Neural progenitor cell (in vitro differentiated cells): ENCODE data around the gene MRPL36. TPM values are rescaled to one million over a fixed set of nuclear protein-coding genes. Genes with fewer than 3 reads are reported as not detected.

Source experiments
- DNase-seq: peaks from one replicate; pipeline ENCODE4 v3.0.0-alpha.2; 2016; ENCODE audit warnings: low spot score
- H2AFZ ChIP-seq: fragments of 200-600 bp; sonication (generic); replicated peaks from 2 replicates; pipeline ENCODE4 v1.6.1; 2016; ENCODE audit warnings: antibody characterized with exemption
- H3F3A ChIP-seq: fragments of 200-600 bp; sonication (generic); 2 replicates; pipeline ENCODE4 v1.6.1; 2016; ENCODE audit warnings: antibody characterized with exemption, low read depth
- H3K27ac ChIP-seq: fragments of 200-600 bp; sonication (generic); 2 replicates; pipeline ENCODE4 v1.5.1; 2016; ENCODE audit warnings: mild to moderate bottlenecking
- H3K27me3 ChIP-seq: fragments of 200-600 bp; sonication (generic); 2 replicates; pipeline ENCODE4 v1.6.1; 2016; ENCODE audit warnings: mild to moderate bottlenecking, moderate library complexity
- H3K36me3 ChIP-seq: fragments of 200-600 bp; sonication (generic); 2 replicates; pipeline ENCODE4 v1.5.1; 2016
- H3K4me1 ChIP-seq: fragments of 200-600 bp; sonication (generic); 2 replicates; pipeline ENCODE4 v1.6.1; 2016; ENCODE audit warnings: mixed run types
- H3K4me2 ChIP-seq: fragments of 200-600 bp; sonication (generic); 2 replicates; pipeline ENCODE4 v1.6.1; 2016
- H3K4me3 ChIP-seq: fragments of 200-600 bp; sonication (generic); 2 replicates; pipeline ENCODE4 v1.5.1; 2016
- H3K79me2 ChIP-seq: fragments of 200-600 bp; sonication (generic); 2 replicates; pipeline ENCODE4 v1.6.1; 2016; ENCODE audit warnings: low read depth
- H3K9ac ChIP-seq: fragments of 200-600 bp; sonication (generic); 2 replicates; pipeline ENCODE4 v1.6.1; 2016
- H3K9me3 ChIP-seq: fragments of 200-600 bp; sonication (generic); 2 replicates; pipeline ENCODE4 v1.5.1; 2016; ENCODE audit warnings: low read depth
- H4K20me1 ChIP-seq: fragments of 200-600 bp; sonication (generic); 2 replicates; pipeline ENCODE4 v1.6.1; 2016; ENCODE audit warnings: low read depth
- H3K27ac Mint-ChIP-seq: 3 replicates; pipeline ENCODE4 v1.8.0; 2021; ENCODE audit warnings: mixed read lengths
- H3K27me3 Mint-ChIP-seq: 2 replicates; pipeline ENCODE4 v1.8.0; 2022; ENCODE audit warnings: low read depth, mild to moderate bottlenecking, inconsistent platforms, moderate library complexity, mixed read lengths; ENCODE audit not compliant: insufficient read depth
- H3K36me3 Mint-ChIP-seq: 3 replicates; pipeline ENCODE4 v1.8.0; 2021; ENCODE audit warnings: mixed read lengths
- H3K4me1 Mint-ChIP-seq: 3 replicates; pipeline ENCODE4 v1.8.0; 2021; ENCODE audit warnings: mixed read lengths
- H3K4me3 Mint-ChIP-seq: 3 replicates; pipeline ENCODE4 v1.8.0; 2021; ENCODE audit warnings: mild to moderate bottlenecking, moderate library complexity, mixed read lengths
- H3K9me3 Mint-ChIP-seq: 3 replicates; pipeline ENCODE4 v1.8.0; 2020; ENCODE audit warnings: mixed read lengths
- EZH2 ChIP-seq: fragments of 200-600 bp; sonication (generic); IDR thresholded peaks from 2 replicates; pipeline ENCODE4 v1.6.1; 2017; ENCODE audit warnings: antibody characterized with exemption, mild to moderate bottlenecking, moderate library complexity
- EZH2phosphoT487 ChIP-seq: fragments of 200-600 bp; sonication (generic); IDR thresholded peaks from 2 replicates; pipeline ENCODE4 v1.6.1; 2017; ENCODE audit warnings: antibody characterized with exemption
- total RNA-seq: library from RNA; depleted of rRNA; stranded (reverse); fragments of >200 nt; gene quantifications from 2 replicates; pipeline ENCODE4 v1.2.3, GENCODE V29; 2015; ENCODE audit warnings: low replicate concordance
- TF ChIP-seq, protein P1 (sequence below): fragments of 200-600 bp; sonication (generic); IDR thresholded peaks from 2 replicates; pipeline ENCODE4 v1.5.1; 2017; ENCODE audit warnings: antibody characterized with exemption, mild to moderate bottlenecking

The MRPL36 gene
- total RNA-seq, 1 donor from 2014 or later, result 22.2 TPM

DNA sequence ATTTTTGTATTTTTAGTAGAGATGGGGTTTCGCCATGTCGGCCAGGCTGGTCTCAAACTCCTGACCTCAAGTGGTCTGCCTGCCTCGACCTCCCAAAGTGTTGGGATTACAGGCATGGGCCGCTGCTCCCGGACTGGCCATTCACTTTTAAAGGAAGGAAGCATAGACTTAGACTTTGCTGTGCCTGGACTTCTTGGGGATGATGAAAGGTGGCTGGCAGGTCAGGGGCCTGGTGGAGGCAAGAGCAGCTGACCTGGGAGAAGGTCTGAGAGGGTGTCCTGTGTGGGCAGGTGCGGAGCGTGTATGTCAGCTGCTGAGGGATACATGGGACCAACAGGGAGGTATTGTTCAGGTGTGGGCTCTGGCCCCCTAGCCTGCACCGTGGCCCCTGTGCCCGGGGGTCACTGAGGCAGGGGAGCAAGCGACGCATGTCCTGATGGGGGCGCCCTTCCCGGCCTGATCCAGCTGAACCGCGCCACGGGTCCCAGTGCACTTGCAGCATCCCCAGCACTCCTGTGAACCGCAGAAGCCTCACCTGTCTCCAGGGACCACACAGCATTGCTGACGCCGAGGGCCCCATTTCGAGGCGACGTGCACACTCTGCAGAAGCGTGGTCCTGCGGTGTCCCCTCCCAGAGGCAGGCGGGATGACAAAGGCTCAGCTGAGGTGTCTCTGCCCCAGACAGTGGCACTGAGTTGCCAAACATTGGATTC is 24.6 kb upstream of the MRPL36 start:
- peaks cover 27% of the 10 kb centered on the region for H3K36me3 Mint-ChIP-seq
- H3K4me1 ChIP-seq, result no peaks in the 10 kb centered on the region
- no peak overlapping the region for H3K27ac ChIP-seq
- H3K27me3 Mint-ChIP-seq, result no peaks in the 10 kb centered on the region
- peaks cover 4% of the 10 kb centered on the region for H3K36me3 ChIP-seq
- no peak for DNase-seq
- H4K20me1 ChIP-seq, result peaks cover 3% of the 10 kb centered on the region
- no peak overlapping the region for H3K27ac Mint-ChIP-seq
- no peak overlapping the region for H2AFZ ChIP-seq
- no peak for TF ChIP-seq EZH2
- TF ChIP-seq EZH2phosphoT487, result no peak
- TF ChIP-seq, protein P1, sequence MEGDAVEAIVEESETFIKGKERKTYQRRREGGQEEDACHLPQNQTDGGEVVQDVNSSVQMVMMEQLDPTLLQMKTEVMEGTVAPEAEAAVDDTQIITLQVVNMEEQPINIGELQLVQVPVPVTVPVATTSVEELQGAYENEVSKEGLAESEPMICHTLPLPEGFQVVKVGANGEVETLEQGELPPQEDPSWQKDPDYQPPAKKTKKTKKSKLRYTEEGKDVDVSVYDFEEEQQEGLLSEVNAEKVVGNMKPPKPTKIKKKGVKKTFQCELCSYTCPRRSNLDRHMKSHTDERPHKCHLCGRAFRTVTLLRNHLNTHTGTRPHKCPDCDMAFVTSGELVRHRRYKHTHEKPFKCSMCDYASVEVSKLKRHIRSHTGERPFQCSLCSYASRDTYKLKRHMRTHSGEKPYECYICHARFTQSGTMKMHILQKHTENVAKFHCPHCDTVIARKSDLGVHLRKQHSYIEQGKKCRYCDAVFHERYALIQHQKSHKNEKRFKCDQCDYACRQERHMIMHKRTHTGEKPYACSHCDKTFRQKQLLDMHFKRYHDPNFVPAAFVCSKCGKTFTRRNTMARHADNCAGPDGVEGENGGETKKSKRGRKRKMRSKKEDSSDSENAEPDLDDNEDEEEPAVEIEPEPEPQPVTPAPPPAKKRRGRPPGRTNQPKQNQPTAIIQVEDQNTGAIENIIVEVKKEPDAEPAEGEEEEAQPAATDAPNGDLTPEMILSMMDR, result peak; percentile 13
- H3K9me3 Mint-ChIP-seq, result no peaks in the 10 kb centered on the region
- H3K9ac ChIP-seq, result no peak overlapping the region
- H3K4me3 Mint-ChIP-seq, result no peak overlapping the region
- H3K4me3 ChIP-seq, result no peak overlapping the region
- no peak overlapping the region for H3K4me2 ChIP-seq
- H3F3A ChIP-seq, result no peaks in the 10 kb centered on the region
- no peaks in the 10 kb centered on the region for H3K4me1 Mint-ChIP-seq
- no peaks in the 10 kb centered on the region for H3K9me3 ChIP-seq
- no peaks in the 10 kb centered on the region for H3K27me3 ChIP-seq
- H3K79me2 ChIP-seq, result peaks cover 6% of the 10 kb centered on the region

DNA sequence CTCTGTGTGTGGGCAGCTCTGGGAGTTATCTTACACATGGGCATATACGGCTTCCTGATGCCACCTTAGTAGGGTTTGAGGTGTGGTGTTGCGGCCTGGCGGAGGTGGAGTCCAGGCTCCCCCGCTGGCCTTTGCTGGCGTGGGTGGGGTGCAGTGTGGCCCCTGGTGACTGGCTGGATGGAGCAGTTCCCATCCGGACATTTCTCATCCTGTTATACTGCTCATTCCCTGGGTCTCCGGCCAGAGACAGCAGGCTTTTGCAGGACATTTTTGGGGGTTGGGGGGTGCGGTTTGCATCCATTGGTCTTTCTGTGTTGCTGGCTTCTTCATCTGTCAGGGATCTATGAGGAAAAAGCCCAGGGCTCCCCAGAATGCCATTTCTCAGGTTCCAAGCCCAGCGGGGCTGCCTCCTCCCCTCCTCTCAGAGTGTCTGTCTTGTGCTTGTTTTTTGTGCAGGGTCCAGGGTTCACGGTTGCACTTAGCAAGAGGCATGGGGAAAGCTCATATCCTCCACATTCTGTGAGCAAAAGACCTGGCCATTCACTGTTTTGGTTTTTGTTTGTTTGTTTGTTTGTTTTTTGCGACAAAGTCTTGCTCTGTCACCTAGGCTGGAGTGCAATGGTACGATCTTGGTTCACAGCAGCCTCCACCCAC is 23.9 kb upstream of the MRPL36 start:
- Histone ChIP-seq H3K4me3 (no peak overlapping the region), H3K4me1 (peaks cover 5% of the 10 kb centered on the region), H3K9me3 (no peaks in the 10 kb centered on the region), H3K4me2 (no peak overlapping the region), H3K9ac (no peak overlapping the region), H3K79me2 (peaks cover 14% of the 10 kb centered on the region), H2AFZ (no peak overlapping the region), H3K27ac (no peak overlapping the region), H4K20me1 (peaks cover 4% of the 10 kb centered on the region), H3K36me3 (peaks cover 7% of the 10 kb centered on the region), H3F3A (peaks cover 4% of the 10 kb centered on the region), H3K27me3 (no peaks in the 10 kb centered on the region)
- H3K36me3 Mint-ChIP-seq, result peaks cover 32% of the 10 kb centered on the region
- no peaks in the 10 kb centered on the region for H3K4me1 Mint-ChIP-seq
- no peak for DNase-seq
- H3K27me3 Mint-ChIP-seq, result no peaks in the 10 kb centered on the region
- no peak overlapping the region for H3K27ac Mint-ChIP-seq
- TF ChIP-seq, protein P1, result no peak
- TF ChIP-seq EZH2phosphoT487, result no peak
- no peak for TF ChIP-seq EZH2
- no peak overlapping the region for H3K4me3 Mint-ChIP-seq
- no peaks in the 10 kb centered on the region for H3K9me3 Mint-ChIP-seq

DNA sequence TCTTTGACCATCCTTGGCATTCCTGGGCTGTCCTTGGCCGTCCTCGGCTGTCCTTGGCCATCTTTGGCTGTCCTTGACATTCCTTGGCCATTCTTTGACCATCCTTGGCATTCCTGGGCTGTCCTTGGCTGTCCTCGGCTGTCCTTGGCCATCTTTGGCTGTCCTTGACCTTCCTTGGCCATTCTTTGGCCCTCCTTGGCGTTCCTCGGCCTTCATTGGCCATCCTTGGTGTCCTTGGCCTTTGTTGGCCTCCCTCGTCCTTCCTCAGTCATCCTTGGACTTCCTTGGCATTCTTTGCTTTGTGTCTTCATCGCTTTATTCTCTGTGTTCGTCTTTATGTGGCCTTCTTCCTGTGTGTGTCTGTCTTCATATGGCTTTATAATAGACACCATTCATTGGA is 22.2 kb upstream of the MRPL36 start:
- TF ChIP-seq, protein P1, result no peak
- peaks cover 42% of the 10 kb centered on the region for H3K36me3 Mint-ChIP-seq
- Histone ChIP-seq H3F3A (peaks cover 6% of the 10 kb centered on the region), H3K4me3 (no peak overlapping the region), H3K27me3 (no peaks in the 10 kb centered on the region), H3K27ac (no peak overlapping the region), H3K9ac (no peak overlapping the region), H3K9me3 (no peaks in the 10 kb centered on the region), H3K36me3 (peaks cover 7% of the 10 kb centered on the region), H3K4me1 (peaks cover 10% of the 10 kb centered on the region), H3K79me2 (peaks cover 17% of the 10 kb centered on the region), H3K4me2 (no peak overlapping the region), H2AFZ (no peak overlapping the region), H4K20me1 (peaks cover 6% of the 10 kb centered on the region)
- no peak overlapping the region for H3K27ac Mint-ChIP-seq
- H3K4me1 Mint-ChIP-seq, result no peaks in the 10 kb centered on the region
- no peak for DNase-seq
- no peaks in the 10 kb centered on the region for H3K9me3 Mint-ChIP-seq
- H3K4me3 Mint-ChIP-seq, result no peak overlapping the region
- H3K27me3 Mint-ChIP-seq, result no peaks in the 10 kb centered on the region
